ENCODE results near the gene NDUFAF7.

Gene NDUFAF7

DNA sequence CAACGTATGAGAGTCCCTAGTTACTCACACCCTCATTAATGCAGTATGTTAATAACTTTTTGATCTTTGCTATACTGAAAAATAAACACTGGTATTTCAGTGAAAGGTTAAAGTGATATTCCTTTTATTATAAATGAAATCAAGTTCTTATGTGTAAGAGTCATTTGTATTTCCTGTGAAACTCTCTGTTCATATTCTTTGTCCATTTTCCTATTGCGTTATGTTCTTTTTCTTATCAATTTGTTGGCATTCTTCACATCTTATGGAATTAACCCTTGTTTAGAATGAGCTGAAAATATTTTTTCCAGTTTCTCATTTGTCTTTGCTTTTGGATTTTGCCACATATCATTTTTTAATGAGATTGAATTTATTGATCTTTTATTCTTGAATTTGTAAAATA, 44.8 kb downstream of the NDUFAF7 start:
- no peak for DNase-seq
- Histone ChIP-seq H3K4me3 (no peak overlapping the region), H3K27ac (no peak overlapping the region), H3K36me3 (peaks cover 45 to 62% (median 54%) of the 10 kb centered on the region in 3 donors), H3K9me3 (no peaks in the 10 kb centered on the region), H3K27me3 (no peaks in the 10 kb centered on the region), H3K4me1 (no peaks in the 10 kb centered on the region)
- intact Hi-C loops (cut with DNase I; ENCODE audit: low total_unique reads), result no loop called here
- no peak for TF ChIP-seq CTCF (IDR thresholded peaks at IDR 0.05)

- Histone ChIP-seq H3K9me3 (no peaks in the 10 kb centered on the region), H3K36me3 (peaks cover 20 to 40% (median 26%) of the 10 kb centered on the region in 3 donors), H3K27ac (no peak overlapping the region), H3K27me3 (no peaks in the 10 kb centered on the region), H3K4me3 (no peak overlapping the region), H3K4me1 (peaks cover 0 to 29% (median 0%) of the 10 kb centered on the region in 4 donors)
- intact Hi-C loops (cut with DNase I; ENCODE audit: low total_unique reads), result no loop called here
- TF ChIP-seq CTCF (IDR thresholded peaks at IDR 0.05), result no peak
- DNase-seq, result no peak
Measured at GRCh38 chr2:37281916-37282315, 50.5 kb downstream of the NDUFAF7 start.

GRCh38 chr2:37282746-37283145, 51.3 kb downstream of the NDUFAF7 start:
- no peak for TF ChIP-seq CTCF (IDR thresholded peaks at IDR 0.05)

DNA sequence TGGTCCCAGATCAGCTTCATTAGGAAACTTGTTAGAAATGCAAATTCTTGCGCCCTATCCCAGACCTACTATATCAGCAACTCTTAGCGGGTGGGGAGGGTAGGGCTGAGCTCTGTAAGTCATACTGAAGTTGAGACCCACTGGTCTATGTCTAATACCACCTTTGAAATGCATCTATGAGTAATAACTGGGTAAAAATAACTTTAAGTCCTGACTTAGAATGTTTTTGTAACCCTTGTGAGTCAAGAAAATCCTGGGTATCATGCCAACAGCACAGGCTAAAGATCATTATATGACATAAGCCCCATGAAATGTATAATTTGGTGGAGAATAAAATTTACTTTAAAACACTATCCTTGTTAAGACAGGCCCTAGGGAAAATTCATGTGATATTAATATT, 51.7 kb downstream of the NDUFAF7 start:
- intact Hi-C loops (cut with DNase I; ENCODE audit: low total_unique reads), result no loop called here
- Histone ChIP-seq H3K36me3 (peaks cover 27 to 39% (median 37%) of the 10 kb centered on the region in 3 donors), H3K27ac (peak overlapping the region in 1 of 2 donors; percentile 58), H3K27me3 (no peaks in the 10 kb centered on the region), H3K4me3 (peak overlapping the region in 1 of 2 donors; percentile 2), H3K9me3 (no peaks in the 10 kb centered on the region), H3K4me1 (peaks cover 0 to 29% (median 0%) of the 10 kb centered on the region in 4 donors)
- TF ChIP-seq CTCF (IDR thresholded peaks at IDR 0.05), result no peak
- no peak for DNase-seq

More at GRCh38 chr2:37282746-37283145, 51.3 kb downstream of the NDUFAF7 start:
- Histone ChIP-seq H3K36me3 (peaks cover 27 to 36% (median 32%) of the 10 kb centered on the region in 3 donors), H3K9me3 (no peaks in the 10 kb centered on the region), H3K4me3 (no peak overlapping the region), H3K27me3 (no peaks in the 10 kb centered on the region), H3K4me1 (peaks cover 0 to 29% (median 0%) of the 10 kb centered on the region in 4 donors), H3K27ac (peak overlapping the region in 1 of 2 donors; percentile 58)
- intact Hi-C loops (cut with DNase I; ENCODE audit: low total_unique reads), result no loop called here
- no peak for DNase-seq

GRCh38 chr2:37284381-37284780, 52.9 kb downstream of the NDUFAF7 start:
- Histone ChIP-seq H3K27ac (peak overlapping the region in 1 of 2 donors; percentile 58), H3K36me3 (peaks cover 29 to 48% (median 43%) of the 10 kb centered on the region in 3 donors), H3K4me3 (no peak overlapping the region), H3K9me3 (no peaks in the 10 kb centered on the region), H3K4me1 (peaks cover 0 to 29% (median 0%) of the 10 kb centered on the region in 4 donors), H3K27me3 (no peaks in the 10 kb centered on the region)
- no peak for TF ChIP-seq CTCF (IDR thresholded peaks at IDR 0.05)
- no peak for DNase-seq
- intact Hi-C loops (cut with DNase I; ENCODE audit: low total_unique reads), result no loop called here

- intact Hi-C loops (cut with DNase I; ENCODE audit: low total_unique reads), result no loop called here
- Histone ChIP-seq H3K27me3 (no peaks in the 10 kb centered on the region), H3K9me3 (no peaks in the 10 kb centered on the region), H3K36me3 (peaks cover 36 to 59% (median 46%) of the 10 kb centered on the region in 3 donors), H3K27ac (no peak overlapping the region), H3K4me3 (no peak overlapping the region), H3K4me1 (peaks cover 0 to 23% (median 0%) of the 10 kb centered on the region in 4 donors)
- no peak for TF ChIP-seq CTCF (IDR thresholded peaks at IDR 0.05)
- DNase-seq, result no peak
Measured at GRCh38 chr2:37287966-37288365, 56.5 kb downstream of the NDUFAF7 start.
